Fibroblast of lung (primary cell): ENCODE data around the gene FREM1. TPM values are rescaled to one million over a fixed set of nuclear protein-coding genes. Genes with fewer than 3 reads are reported as not detected.

ENCODE experiments used
- DNase-seq, 2 donors: peaks; one replicate each; pipeline versions ENCODE4 v3.0.0 to v3.0.0-alpha.2; 2010; ENCODE audit warnings: low read depth in 2 of 2
- H2AFZ ChIP-seq: 2 replicates; pipeline ENCODE4 v1.5.1; 2012; ENCODE audit warnings: low read length, control low read depth, inconsistent platforms
- H3K27ac ChIP-seq: 2 replicates; pipeline ENCODE4 v1.5.1; 2011; ENCODE audit warnings: low read length, control low read depth; ENCODE audit not compliant: insufficient read depth
- H3K27me3 ChIP-seq: 2 replicates; pipeline ENCODE4 v1.5.1; 2011; ENCODE audit warnings: mild to moderate bottlenecking, low read length; ENCODE audit not compliant: control insufficient read depth, insufficient read depth
- H3K36me3 ChIP-seq: 2 replicates; pipeline ENCODE4 v1.5.1; 2011; ENCODE audit warnings: low read length; ENCODE audit not compliant: control insufficient read depth, insufficient read depth
- H3K4me1 ChIP-seq: 2 replicates; pipeline ENCODE4 v1.5.1; 2011; ENCODE audit warnings: low read length; ENCODE audit not compliant: control insufficient read depth, insufficient read depth; ENCODE audit errors: extremely low read depth
- H3K4me2 ChIP-seq: 2 replicates; pipeline ENCODE4 v1.5.1; 2011; ENCODE audit warnings: low read length, control low read depth; ENCODE audit not compliant: insufficient read depth; ENCODE audit errors: extremely low read depth
- H3K4me3 ChIP-seq, 4 experiments: fragments of 200-600 bp in 1 of 4; sonication (generic) in 1 of 4; replicated peaks in 1 of 4; 2 replicates each; pipeline ENCODE4 v1.5.1; 2011 to 2016; ENCODE audit warnings: low read length in 4 of 4, low read depth in 3 of 4, mild to moderate bottlenecking in 3 of 4, control low read depth in 2 of 4, inconsistent platforms in 1 of 4, mixed read lengths in 1 of 4; ENCODE audit not compliant: insufficient read depth in 1 of 4; ENCODE audit errors: control extremely low read depth in 1 of 4
- H3K79me2 ChIP-seq: 2 replicates; pipeline ENCODE4 v1.5.1; 2012; ENCODE audit warnings: mild to moderate bottlenecking, low read length, inconsistent platforms; ENCODE audit not compliant: control insufficient read depth, insufficient read depth
- H3K9ac ChIP-seq: 2 replicates; pipeline ENCODE4 v1.5.1; 2011; ENCODE audit warnings: mild to moderate bottlenecking, low read length, control low read depth; ENCODE audit not compliant: insufficient read depth
- H3K9me3 ChIP-seq: 2 replicates; pipeline ENCODE4 v1.5.1; 2012; ENCODE audit warnings: low read depth, low read length; ENCODE audit not compliant: control insufficient read depth, insufficient read depth
- H4K20me1 ChIP-seq: 2 replicates; pipeline ENCODE4 v1.5.1; 2011; ENCODE audit warnings: low read length; ENCODE audit not compliant: control insufficient read depth, insufficient read depth; ENCODE audit errors: extremely low read depth
- CTCF ChIP-seq, 2 donors: IDR thresholded peaks in 1 of 2; conservative IDR thresholded peaks in 1 of 2; 1 replicate in 1 of 2; 2 replicates in 1 of 2; pipeline ENCODE4 v1.5.1; 2011 to 2012; ENCODE audit warnings: low read length in 2 of 2, control low read depth in 1 of 2, inconsistent platforms in 1 of 2, low read depth in 1 of 2, mild to moderate bottlenecking in 1 of 2
- EZH2 ChIP-seq: IDR thresholded peaks from 2 replicates; pipeline ENCODE4 v1.5.1; 2012; ENCODE audit warnings: low read length, control low read depth, mild to moderate bottlenecking; ENCODE audit errors: missing control alignments
- polyA plus RNA-seq, 2 donors: library from polyadenylated mRNA; depleted of rRNA in 1 of 2; stranded (reverse) in 1 of 2; unstranded in 1 of 2; fragments of >200 nt; gene quantifications; 2 replicates each; pipeline ENCODE4 v1.2.1, GENCODE V29; 2011 to 2012; ENCODE audit warnings: missing spikeins in 1 of 2
- total RNA-seq: library from RNA; depleted of rRNA; stranded (reverse); fragments of >200 nt; gene quantifications from 2 replicates; pipeline ENCODE4 v1.2.1, GENCODE V29; 2014

Gene FREM1
- total and polyA plus RNA-seq, 2 donors (not counting 1 experiment from before 2014, with no cell fraction given), result under 0.01 to 0.01 TPM

- Histone ChIP-seq H3K79me2 (no peaks in the 10 kb centered on the region), H2AFZ (no peak overlapping the region), H3K27me3 (no peaks in the 10 kb centered on the region), H3K36me3 (no peaks in the 10 kb centered on the region), H3K27ac (no peak overlapping the region), H3K9ac (no peak overlapping the region), H3K4me1 (no peaks in the 10 kb centered on the region), H3K9me3 (no peaks in the 10 kb centered on the region), H4K20me1 (no peaks in the 10 kb centered on the region), H3K4me3 (no peak overlapping the region), H3K4me2 (no peak overlapping the region)
- TF ChIP-seq EZH2, result no peak
- TF ChIP-seq CTCF (conservative IDR thresholded peaks at IDR 0.05 in 1 of 2, IDR thresholded peaks at IDR 0.05 in 1 of 2; ENCODE audit: low read depth in 1 of 2, low read length in 2 of 2), result no peak
- DNase-seq, result no peak
Observed at GRCh38 chr9:14823800-14824199, 86.4 kb downstream of the FREM1 start.

- no peaks in the 10 kb centered on the region for H3K79me2 ChIP-seq
- H3K4me1 ChIP-seq, result no peaks in the 10 kb centered on the region
- DNase-seq, result no peak
- H3K27me3 ChIP-seq, result no peaks in the 10 kb centered on the region
- no peaks in the 10 kb centered on the region for H4K20me1 ChIP-seq
- no peak overlapping the region for H3K4me3 ChIP-seq
- no peak overlapping the region for H2AFZ ChIP-seq
- no peaks in the 10 kb centered on the region for H3K36me3 ChIP-seq
- no peak overlapping the region for H3K27ac ChIP-seq
- no peak overlapping the region for H3K9ac ChIP-seq
- TF ChIP-seq CTCF (conservative IDR thresholded peaks at IDR 0.05 in 1 of 2, IDR thresholded peaks at IDR 0.05 in 1 of 2; ENCODE audit: low read depth in 1 of 2, low read length in 2 of 2) (no peak), EZH2 (no peak)
- no peaks in the 10 kb centered on the region for H3K9me3 ChIP-seq
- H3K4me2 ChIP-seq, result no peak overlapping the region
Observed at GRCh38 chr9:14822666-14823065, 87.6 kb downstream of the FREM1 start.

- H3K27ac ChIP-seq, result no peak overlapping the region
- no peaks in the 10 kb centered on the region for H3K4me1 ChIP-seq
- H4K20me1 ChIP-seq, result no peaks in the 10 kb centered on the region
- no peak for TF ChIP-seq CTCF (conservative IDR thresholded peaks at IDR 0.05 in 1 of 2, IDR thresholded peaks at IDR 0.05 in 1 of 2; ENCODE audit: low read depth in 1 of 2, low read length in 2 of 2)
- TF ChIP-seq EZH2, result no peak
- H3K4me2 ChIP-seq, result no peak overlapping the region
- H3K36me3 ChIP-seq, result no peaks in the 10 kb centered on the region
- no peak overlapping the region for H3K9ac ChIP-seq
- H2AFZ ChIP-seq, result no peak overlapping the region
- H3K27me3 ChIP-seq, result no peaks in the 10 kb centered on the region
- DNase-seq, result no peak
- no peak overlapping the region for H3K4me3 ChIP-seq
- H3K9me3 ChIP-seq, result no peaks in the 10 kb centered on the region
- no peaks in the 10 kb centered on the region for H3K79me2 ChIP-seq
Observed at GRCh38 chr9:14819183-14819582, 91.0 kb downstream of the FREM1 start.
